SK-MEL-5 (cell line): Measurements from ENCODE around the gene ADTRP. TPM values are rescaled to one million over a fixed set of nuclear protein-coding genes. Genes with fewer than 3 reads are reported as not detected.

ENCODE experiments used
- DNase-seq: peaks from one replicate; pipeline ENCODE4 v3.0.0-alpha.2; 2016; ENCODE audit warnings: low read depth, low spot score
- in situ Hi-C: cut with HindIII; loops from 2 replicates; pipeline ENCODE4 v1.10.0; 2016; ENCODE audit warnings: low sequenced_read_pairs, high pct_unique_total_duplicates, low pct_unique_long_range_greater_than_20kb
- small RNA-seq, 2 experiments: library from RNA; depleted of rRNA; stranded (forward); fragments of <200 nt; gene quantifications; one replicate each; pipeline ENCODE3, GENCODE V24; 2014
- total RNA-seq: library from RNA; depleted of rRNA; stranded (reverse); fragments of >200 nt; shearing (Covaris generic); gene quantifications from 2 replicates; pipeline ENCODE4 v1.2.3, GENCODE V29; 2014; rRNA removed

Gene ADTRP
- total RNA-seq, 1 experiment from 2014 or later, result not detected

DNA sequence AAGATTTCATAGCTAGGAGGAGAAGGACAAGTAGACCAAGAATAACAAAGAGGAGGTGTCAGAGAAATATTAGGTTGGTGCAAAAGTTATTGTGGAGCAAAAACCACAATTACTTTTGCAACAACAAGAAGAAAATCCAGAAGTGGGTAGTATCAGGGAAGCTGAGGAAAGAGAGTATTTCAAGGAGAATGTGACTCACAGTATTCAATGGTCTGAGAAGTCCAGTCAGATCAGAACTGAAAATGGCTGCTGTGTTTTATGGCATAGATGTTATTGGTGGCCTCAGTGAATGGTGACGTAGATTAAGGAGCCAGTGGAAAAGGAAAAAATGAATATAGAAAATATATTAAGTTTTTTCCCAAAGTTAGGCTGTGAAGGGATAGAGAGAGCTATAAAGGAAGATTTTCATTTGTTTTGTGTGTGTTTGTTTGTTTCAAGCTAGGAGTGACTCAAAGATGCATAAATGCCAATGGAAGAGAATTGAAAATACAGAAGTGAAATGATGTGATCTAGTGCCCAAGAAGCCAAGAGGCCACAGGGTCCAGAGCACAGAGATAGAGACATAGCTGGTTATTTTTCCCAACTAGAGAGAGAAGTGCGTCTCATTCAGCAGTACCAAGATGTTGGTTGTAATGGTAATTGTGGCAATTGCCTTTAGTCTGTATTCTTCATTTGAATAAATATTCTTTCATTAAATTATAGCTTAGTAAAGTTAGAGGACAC is 112.8 kb downstream of the ADTRP start:
- in situ Hi-C loops, result no loop called here
- no peak for DNase-seq

Small RNAs within 50 kb of the gene (small RNA-seq; reads per million reads assigned to genes)
- gene RF00272, result 0 reads per million in 2 experiments

Other genes starting within 250 kb of the ADTRP start
- 5.8 and 6.6 TPM in 2 replicates for gene TMEM170B, start 241.1 kb downstream of the ADTRP start, total RNA-seq
- gene HIVEP1, start 233.5 kb upstream of the ADTRP start, total RNA-seq, result 4.9 and 6.6 TPM in 2 replicates